ENCODE data around the gene SLC9B1. TPM values are rescaled to one million over a fixed set of nuclear protein-coding genes. Genes with fewer than 3 reads are reported as not detected.

The SLC9B1 gene
- polyA plus RNA-seq, 1 of the 3 experiments (the other 2 are of a cell fraction), result 0.21 TPM

- ChIA-PET CTCF (interaction anchor here (0.8 kb wide), 1 partner anchor 32 kb away, joined by 4 read pairs; the partner anchor contains the start of gene UBE2D3), POLR2A (no interaction called here)
- Histone ChIP-seq H3K27ac (ENCODE audit: low read depth in 2 of 2, low read length in 1 of 2) (no peak overlapping the region), H3K9me2 (no peaks in the 10 kb centered on the region), H3K4me3 (ENCODE audit: low read depth in 2 of 2, low read length in 1 of 2) (no peak overlapping the region), H3K9ac (no peak overlapping the region), H3F3A (replicated peaks; ENCODE audit: insufficient read depth) (peaks cover 3% of the 10 kb centered on the region), H3K4me2 (no peak overlapping the region), H2AFZ (ENCODE audit: low read depth) (no peak overlapping the region), H3K9me3 (peaks cover 2% of the 10 kb centered on the region; the same call in 1 of the 2 replicates), H3K36me3 (replicated peaks in 1 of 2; ENCODE audit: control insufficient read depth in 1 of 2, insufficient read depth in 2 of 2, low read length in 1 of 2) (peaks cover 2 to 7% of the 10 kb centered on the region in 2 experiments), H3K4me1 (ENCODE audit: control insufficient read depth in 1 of 2, insufficient read depth in 2 of 2, low read depth in 1 of 2, low read length in 1 of 2) (no peaks in the 10 kb centered on the region), H3K27me3 (ENCODE audit: insufficient read depth) (no peaks in the 10 kb centered on the region), H4K20me1 (ENCODE audit: insufficient read depth) (no peaks in the 10 kb centered on the region), H3K79me2 (ENCODE audit: insufficient read depth) (peaks cover 12% of the 10 kb centered on the region; the same call in 1 of the 2 replicates)
- 96% methylated on average over 2 of the region's 2 CpGs for WGBS (ENCODE audit: low lambda C conversion rate)
- DNase-seq, result no peak
- TF ChIP-seq USF2 (IDR thresholded peaks at IDR 0.05; ENCODE audit: borderline replicate concordance, low read depth, low read length) (no peak), MXI1 (IDR thresholded peaks at IDR 0.05; ENCODE audit: low read depth, low read length) (no peak), POLR2AphosphoS5 (IDR thresholded peaks at IDR 0.05; ENCODE audit: low read depth, low read length) (no peak), TCF12 (IDR thresholded peaks at IDR 0.05) (no peak), RAD21 (IDR thresholded peaks at IDR 0.05; ENCODE audit: low read length) (no peak), FOXJ3 (CRISPR knock-in tag; IDR thresholded peaks at IDR 0.05) (no peak), CTCF (IDR thresholded peaks at IDR 0.05) (no peak), CHD2 (IDR thresholded peaks at IDR 0.05; ENCODE audit: low read length, partially characterized antibody) (no peak), SMC3 (IDR thresholded peaks at IDR 0.05; ENCODE audit: low read depth, low read length) (no peak)
These were observed 160.6 kb downstream of the SLC9B1 start for GRCh38 chr4:102858828-102859464.

Other genes starting within 250 kb of the SLC9B1 start
- 199 and 216 TPM in 2 replicates for gene UBE2D3, start 192.2 kb downstream of the SLC9B1 start, polyA plus RNA-seq (2012; rRNA removed)
- 21.4 and 23.1 TPM in 2 replicates for gene CISD2, start 150.7 kb downstream of the SLC9B1 start, polyA plus RNA-seq (2012; rRNA removed)
- 11.2 and 16.0 TPM in 2 replicates for gene SLC9B2, start 57.1 kb upstream of the SLC9B1 start, polyA plus RNA-seq (2012; rRNA removed)
- gene BDH2, start 80.1 kb upstream of the SLC9B1 start, polyA plus RNA-seq (2012; rRNA removed), result 57.8 and 95.4 TPM in 2 replicates
- 1.3 and 1.7 TPM in 2 replicates for gene CENPE, start 178.6 kb upstream of the SLC9B1 start, polyA plus RNA-seq (2012; rRNA removed)